H4 (cell line): ENCODE data around the gene GGA1. TPM values are rescaled to one million over a fixed set of nuclear protein-coding genes. Genes with fewer than 3 reads are reported as not detected.
"Not testable (repeated sequence)": the region's sequence is repeated elsewhere in the genome, so short reads cannot be mapped to it uniquely, and the experiment has no call there.

ENCODE experiments used
- DNase-seq: peaks from one replicate; pipeline ENCODE4 v3.0.0-alpha.2; 2015; ENCODE audit warnings: low spot score
- total RNA-seq: library from RNA; depleted of rRNA; stranded (reverse); fragments of >200 nt; shearing (Covaris generic); gene quantifications from 2 replicates; pipeline ENCODE4 v1.2.3, GENCODE V29; 2014

The GGA1 gene
- total RNA-seq, 1 experiment from 2014 or later, result 8.2 TPM

GRCh38 chr22:37571258-37571991, 37.2 kb upstream of the GGA1 start:
- peak; percentile 48 for DNase-seq

- no peak for DNase-seq
Measured at GRCh38 chr22:37571992-37572373, 36.7 kb upstream of the GGA1 start.

GRCh38 chr22:37575490-37576003, 33.1 kb upstream of the GGA1 start:
- DNase-seq, result no peak

- DNase-seq, result no peak
Measured at GRCh38 chr22:37578002-37578401, 30.6 kb upstream of the GGA1 start.

- no peak for DNase-seq
Measured at GRCh38 chr22:37581504-37581903, 27.1 kb upstream of the GGA1 start.

GRCh38 chr22:37582526-37582925, 26.1 kb upstream of the GGA1 start:
- no peak for DNase-seq

- DNase-seq, result no peak
Measured at GRCh38 chr22:37588546-37589215, 20.0 kb upstream of the GGA1 start.

GRCh38 chr22:37589636-37590035, 19.0 kb upstream of the GGA1 start:
- no peak for DNase-seq

GRCh38 chr22:37591081-37591480, 17.6 kb upstream of the GGA1 start:
- DNase-seq, result not testable (repeated sequence)

- no peak for DNase-seq
Measured at GRCh38 chr22:37591823-37592404, 16.7 kb upstream of the GGA1 start.

- DNase-seq, result no peak
Measured at GRCh38 chr22:37594237-37594636, 14.4 kb upstream of the GGA1 start.

GRCh38 chr22:37599153-37599552, 9.5 kb upstream of the GGA1 start:
- DNase-seq, result no peak

- no peak for DNase-seq
Measured at GRCh38 chr22:37601203-37601539, 7.5 kb upstream of the GGA1 start.

GRCh38 chr22:37601540-37602442, 6.8 kb upstream of the GGA1 start:
- no peak for DNase-seq

GRCh38 chr22:37602546-37603277, 5.9 kb upstream of the GGA1 start:
- not testable (repeated sequence) for DNase-seq

- DNase-seq, result no peak
Measured at GRCh38 chr22:37604074-37604473, 4.6 kb upstream of the GGA1 start.

GRCh38 chr22:37604875-37605274, 3.8 kb upstream of the GGA1 start:
- no peak for DNase-seq

- peak; percentile 49 for DNase-seq
Measured at GRCh38 chr22:37607010-37607934, 1.4 kb upstream of the GGA1 start.

GRCh38 chr22:37607935-37608476, 628 bp upstream of the GGA1 start:
- DNase-seq, result no peak
